ENCODE results near the gene NUP93. TPM values are rescaled to one million over a fixed set of nuclear protein-coding genes. Genes with fewer than 3 reads are reported as not detected.

NUP93 gene
- total and polyA plus RNA-seq, 2 of the 8 experiments (the other 6 are each of a cell fraction or from before 2014, with no cell fraction given): 147 to 201 TPM

DNA sequence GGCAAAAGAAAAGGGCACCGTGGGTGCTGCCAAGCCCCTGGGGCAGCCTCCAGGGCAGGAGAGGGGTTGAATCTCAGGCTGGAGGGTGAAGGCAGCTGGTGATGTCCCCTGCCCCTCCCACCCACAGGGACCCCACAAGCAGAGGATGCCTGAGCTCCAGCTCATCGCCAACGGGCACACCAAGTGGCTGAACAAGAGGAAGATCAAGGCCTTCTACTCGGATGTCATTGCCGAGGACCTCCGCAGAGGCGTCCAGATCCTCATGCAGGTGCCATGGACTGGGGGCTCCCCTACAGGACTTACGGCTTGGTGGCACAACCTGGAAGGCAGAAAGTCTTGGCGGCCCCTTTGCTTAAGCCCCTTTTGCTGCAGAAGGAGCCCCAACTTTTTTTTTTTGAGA is 156.9 kb downstream of the NUP93 start (continued):
- TF ChIP-seq, protein P1, sequence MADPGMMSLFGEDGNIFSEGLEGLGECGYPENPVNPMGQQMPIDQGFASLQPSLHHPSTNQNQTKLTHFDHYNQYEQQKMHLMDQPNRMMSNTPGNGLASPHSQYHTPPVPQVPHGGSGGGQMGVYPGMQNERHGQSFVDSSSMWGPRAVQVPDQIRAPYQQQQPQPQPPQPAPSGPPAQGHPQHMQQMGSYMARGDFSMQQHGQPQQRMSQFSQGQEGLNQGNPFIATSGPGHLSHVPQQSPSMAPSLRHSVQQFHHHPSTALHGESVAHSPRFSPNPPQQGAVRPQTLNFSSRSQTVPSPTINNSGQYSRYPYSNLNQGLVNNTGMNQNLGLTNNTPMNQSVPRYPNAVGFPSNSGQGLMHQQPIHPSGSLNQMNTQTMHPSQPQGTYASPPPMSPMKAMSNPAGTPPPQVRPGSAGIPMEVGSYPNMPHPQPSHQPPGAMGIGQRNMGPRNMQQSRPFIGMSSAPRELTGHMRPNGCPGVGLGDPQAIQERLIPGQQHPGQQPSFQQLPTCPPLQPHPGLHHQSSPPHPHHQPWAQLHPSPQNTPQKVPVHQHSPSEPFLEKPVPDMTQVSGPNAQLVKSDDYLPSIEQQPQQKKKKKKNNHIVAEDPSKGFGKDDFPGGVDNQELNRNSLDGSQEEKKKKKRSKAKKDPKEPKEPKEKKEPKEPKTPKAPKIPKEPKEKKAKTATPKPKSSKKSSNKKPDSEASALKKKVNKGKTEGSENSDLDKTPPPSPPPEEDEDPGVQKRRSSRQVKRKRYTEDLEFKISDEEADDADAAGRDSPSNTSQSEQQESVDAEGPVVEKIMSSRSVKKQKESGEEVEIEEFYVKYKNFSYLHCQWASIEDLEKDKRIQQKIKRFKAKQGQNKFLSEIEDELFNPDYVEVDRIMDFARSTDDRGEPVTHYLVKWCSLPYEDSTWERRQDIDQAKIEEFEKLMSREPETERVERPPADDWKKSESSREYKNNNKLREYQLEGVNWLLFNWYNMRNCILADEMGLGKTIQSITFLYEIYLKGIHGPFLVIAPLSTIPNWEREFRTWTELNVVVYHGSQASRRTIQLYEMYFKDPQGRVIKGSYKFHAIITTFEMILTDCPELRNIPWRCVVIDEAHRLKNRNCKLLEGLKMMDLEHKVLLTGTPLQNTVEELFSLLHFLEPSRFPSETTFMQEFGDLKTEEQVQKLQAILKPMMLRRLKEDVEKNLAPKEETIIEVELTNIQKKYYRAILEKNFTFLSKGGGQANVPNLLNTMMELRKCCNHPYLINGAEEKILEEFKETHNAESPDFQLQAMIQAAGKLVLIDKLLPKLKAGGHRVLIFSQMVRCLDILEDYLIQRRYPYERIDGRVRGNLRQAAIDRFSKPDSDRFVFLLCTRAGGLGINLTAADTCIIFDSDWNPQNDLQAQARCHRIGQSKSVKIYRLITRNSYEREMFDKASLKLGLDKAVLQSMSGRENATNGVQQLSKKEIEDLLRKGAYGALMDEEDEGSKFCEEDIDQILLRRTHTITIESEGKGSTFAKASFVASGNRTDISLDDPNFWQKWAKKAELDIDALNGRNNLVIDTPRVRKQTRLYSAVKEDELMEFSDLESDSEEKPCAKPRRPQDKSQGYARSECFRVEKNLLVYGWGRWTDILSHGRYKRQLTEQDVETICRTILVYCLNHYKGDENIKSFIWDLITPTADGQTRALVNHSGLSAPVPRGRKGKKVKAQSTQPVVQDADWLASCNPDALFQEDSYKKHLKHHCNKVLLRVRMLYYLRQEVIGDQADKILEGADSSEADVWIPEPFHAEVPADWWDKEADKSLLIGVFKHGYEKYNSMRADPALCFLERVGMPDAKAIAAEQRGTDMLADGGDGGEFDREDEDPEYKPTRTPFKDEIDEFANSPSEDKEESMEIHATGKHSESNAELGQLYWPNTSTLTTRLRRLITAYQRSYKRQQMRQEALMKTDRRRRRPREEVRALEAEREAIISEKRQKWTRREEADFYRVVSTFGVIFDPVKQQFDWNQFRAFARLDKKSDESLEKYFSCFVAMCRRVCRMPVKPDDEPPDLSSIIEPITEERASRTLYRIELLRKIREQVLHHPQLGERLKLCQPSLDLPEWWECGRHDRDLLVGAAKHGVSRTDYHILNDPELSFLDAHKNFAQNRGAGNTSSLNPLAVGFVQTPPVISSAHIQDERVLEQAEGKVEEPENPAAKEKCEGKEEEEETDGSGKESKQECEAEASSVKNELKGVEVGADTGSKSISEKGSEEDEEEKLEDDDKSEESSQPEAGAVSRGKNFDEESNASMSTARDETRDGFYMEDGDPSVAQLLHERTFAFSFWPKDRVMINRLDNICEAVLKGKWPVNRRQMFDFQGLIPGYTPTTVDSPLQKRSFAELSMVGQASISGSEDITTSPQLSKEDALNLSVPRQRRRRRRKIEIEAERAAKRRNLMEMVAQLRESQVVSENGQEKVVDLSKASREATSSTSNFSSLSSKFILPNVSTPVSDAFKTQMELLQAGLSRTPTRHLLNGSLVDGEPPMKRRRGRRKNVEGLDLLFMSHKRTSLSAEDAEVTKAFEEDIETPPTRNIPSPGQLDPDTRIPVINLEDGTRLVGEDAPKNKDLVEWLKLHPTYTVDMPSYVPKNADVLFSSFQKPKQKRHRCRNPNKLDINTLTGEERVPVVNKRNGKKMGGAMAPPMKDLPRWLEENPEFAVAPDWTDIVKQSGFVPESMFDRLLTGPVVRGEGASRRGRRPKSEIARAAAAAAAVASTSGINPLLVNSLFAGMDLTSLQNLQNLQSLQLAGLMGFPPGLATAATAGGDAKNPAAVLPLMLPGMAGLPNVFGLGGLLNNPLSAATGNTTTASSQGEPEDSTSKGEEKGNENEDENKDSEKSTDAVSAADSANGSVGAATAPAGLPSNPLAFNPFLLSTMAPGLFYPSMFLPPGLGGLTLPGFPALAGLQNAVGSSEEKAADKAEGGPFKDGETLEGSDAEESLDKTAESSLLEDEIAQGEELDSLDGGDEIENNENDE (IDR thresholded peaks at IDR 0.05; ENCODE audit: insufficient replicate concordance, low read length): no peak

Data from H1 (cell line).